HepG2 (cell line): ENCODE measurements around the gene NT5DC2. TPM values are rescaled to one million over a fixed set of nuclear protein-coding genes. Genes with fewer than 3 reads are reported as not detected.
A peak's percentile ranks its signal among the peaks of the same experiment; 100 is the strongest.

Source experiments
- ELF3 ChIP-seq: IDR thresholded peaks from 2 replicates; pipeline ENCODE4 v1.6.1; 2016; ENCODE audit warnings: missing genetic modification reagents, missing compliant biosample characterization
- FOSL2 ChIP-seq: sonication (generic); formaldehyde crosslinking; IDR thresholded peaks from 2 replicates; pipeline ENCODE4 v1.4.0; 2020; ENCODE audit warnings: missing genetic modification reagents
- JDP2 ChIP-seq: sonication (generic); formaldehyde crosslinking; IDR thresholded peaks from 2 replicates; pipeline ENCODE4 v1.8.1; 2022; ENCODE audit warnings: missing genetic modification reagents, borderline replicate concordance
- MAX ChIP-seq: IDR thresholded peaks from 2 replicates; pipeline ENCODE4 v1.6.1; 2012; ENCODE audit warnings: inconsistent platforms
- NFE2L2 ChIP-seq: fragments of 150-350 bp; IDR thresholded peaks from 2 replicates; pipeline ENCODE4 v1.6.1; 2014; ENCODE audit warnings: low read length
- POLR2AphosphoS2 ChIP-seq: IDR thresholded peaks from 2 replicates; pipeline ENCODE4 v1.6.1; 2011; ENCODE audit warnings: low read depth, low read length, improper control_type of control experiment
- PPARG ChIP-seq: conservative IDR thresholded peaks from 2 replicates; pipeline ENCODE4 v1.6.1; 2016; ENCODE audit warnings: missing biosample characterization, missing genetic modification reagents
- RARA ChIP-seq: IDR thresholded peaks from 2 replicates; pipeline ENCODE4 v1.6.1; 2016; ENCODE audit warnings: missing genetic modification reagents, missing compliant biosample characterization
- SOX5 ChIP-seq: IDR thresholded peaks from 2 replicates; pipeline ENCODE4 v1.6.1; 2016; ENCODE audit warnings: borderline replicate concordance
- ZMYM4 ChIP-seq: sonication (generic); formaldehyde crosslinking; IDR thresholded peaks from 2 replicates; pipeline ENCODE4 v1.8.1; 2023; ENCODE audit warnings: mild to moderate bottlenecking, missing genetic modification reagents
- ZNF383 ChIP-seq: sonication (generic); formaldehyde crosslinking; IDR thresholded peaks from 2 replicates; pipeline ENCODE4 v1.4.0; 2020; ENCODE audit warnings: missing genetic modification reagents, mild to moderate bottlenecking, borderline replicate concordance
- ZNF703 ChIP-seq: sonication (generic); formaldehyde crosslinking; IDR thresholded peaks from 2 replicates; pipeline ENCODE4 v1.5.1; 2020; ENCODE audit warnings: missing genetic modification reagents, mild to moderate bottlenecking, moderate library complexity, borderline replicate concordance
- polyA plus RNA-seq, 8 experiments: library from polyadenylated mRNA; depleted of rRNA in 3 of 8; stranded (reverse) in 7 of 8; unstranded in 1 of 8; fragments of >200 nt; fragmentation: Illumina TruSeq in 4 of 8; extraction: Trizol in 4 of 8; gene quantifications; 2 replicates each; pipeline versions ENCODE4 v1.2.1 to v1.2.3, GENCODE V29; 2011 to 2016; ENCODE audit warnings: low read depth in 4 of 8, missing spikeins in 1 of 8, mixed read lengths in 1 of 8; ENCODE audit not compliant: insufficient read depth in 1 of 8
- total RNA-seq, 5 experiments: library from RNA; depleted of rRNA; stranded (reverse); fragments of >200 nt; fragmentation: Illumina TruSeq; extraction: Trizol; gene quantifications; 2 replicates each; pipeline ENCODE4 v1.2.3, GENCODE V29; 2016; ENCODE audit warnings: low read depth in 1 of 5
- TF ChIP-seq, protein P1 (sequence below): sonication (generic); formaldehyde crosslinking; IDR thresholded peaks from 2 replicates; pipeline ENCODE4 v1.9.0; 2022; ENCODE audit warnings: low read depth, missing genetic modification reagents
- TF ChIP-seq, protein P2 (sequence below): sonication (generic); formaldehyde crosslinking; IDR thresholded peaks from 2 replicates; pipeline ENCODE4 v1.8.0; 2022; ENCODE audit warnings: mild to moderate bottlenecking, missing genetic modification reagents; ENCODE audit not compliant: insufficient replicate concordance
- TF ChIP-seq, protein P3 (sequence below): sonication (generic); formaldehyde crosslinking; IDR thresholded peaks from 2 replicates; pipeline ENCODE4 v1.5.1; 2020; ENCODE audit warnings: mild to moderate bottlenecking, missing genetic modification reagents
- TF ChIP-seq, protein P4 (sequence below): sonication (generic); formaldehyde crosslinking; IDR thresholded peaks from 2 replicates; pipeline ENCODE4 v1.8.0; 2022; ENCODE audit warnings: missing genetic modification reagents, mild to moderate bottlenecking, moderate library complexity, borderline replicate concordance
- TF ChIP-seq, protein P5 (sequence below): IDR thresholded peaks from 2 replicates; pipeline ENCODE4 v1.6.1; 2016

Gene NT5DC2
- total and polyA plus RNA-seq, 2 of the 13 experiments (the other 11 are each of a cell fraction or from before 2014, with no cell fraction given), result 131 to 240 TPM

DNA sequence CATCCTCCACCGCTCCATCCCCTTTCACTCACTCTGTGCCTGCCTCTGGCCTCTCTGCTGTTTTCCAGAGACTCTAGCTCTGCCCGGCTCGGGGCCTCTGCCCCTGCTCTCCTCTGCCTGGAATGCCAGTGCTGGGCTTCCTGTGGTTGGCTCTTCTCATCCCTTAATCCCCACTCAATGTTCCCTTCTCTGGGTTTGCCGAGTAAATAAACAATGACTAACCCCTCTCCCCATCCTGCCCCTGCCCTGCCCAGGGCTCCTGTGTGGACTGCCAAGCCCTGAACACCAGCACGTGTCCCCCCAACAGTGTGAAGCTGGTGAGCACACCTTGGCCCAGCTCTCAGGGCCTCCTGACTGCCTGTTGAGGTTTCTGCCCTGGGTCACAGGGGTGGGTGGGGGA lies 26.3 kb downstream of the NT5DC2 start (continued):
- TF ChIP-seq MAX, result peak; percentile 58; the same call in 1 of the 2 replicates
- TF ChIP-seq, protein P1, sequence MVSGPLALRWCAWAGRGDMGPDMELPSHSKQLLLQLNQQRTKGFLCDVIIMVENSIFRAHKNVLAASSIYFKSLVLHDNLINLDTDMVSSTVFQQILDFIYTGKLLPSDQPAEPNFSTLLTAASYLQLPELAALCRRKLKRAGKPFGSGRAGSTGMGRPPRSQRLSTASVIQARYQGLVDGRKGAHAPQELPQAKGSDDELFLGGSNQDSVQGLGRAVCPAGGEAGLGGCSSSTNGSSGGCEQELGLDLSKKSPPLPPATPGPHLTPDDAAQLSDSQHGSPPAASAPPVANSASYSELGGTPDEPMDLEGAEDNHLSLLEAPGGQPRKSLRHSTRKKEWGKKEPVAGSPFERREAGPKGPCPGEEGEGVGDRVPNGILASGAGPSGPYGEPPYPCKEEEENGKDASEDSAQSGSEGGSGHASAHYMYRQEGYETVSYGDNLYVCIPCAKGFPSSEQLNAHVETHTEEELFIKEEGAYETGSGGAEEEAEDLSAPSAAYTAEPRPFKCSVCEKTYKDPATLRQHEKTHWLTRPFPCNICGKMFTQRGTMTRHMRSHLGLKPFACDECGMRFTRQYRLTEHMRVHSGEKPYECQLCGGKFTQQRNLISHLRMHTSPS, result peak; percentile 56; the same call in 1 of the 2 replicates
- TF ChIP-seq, protein P2, sequence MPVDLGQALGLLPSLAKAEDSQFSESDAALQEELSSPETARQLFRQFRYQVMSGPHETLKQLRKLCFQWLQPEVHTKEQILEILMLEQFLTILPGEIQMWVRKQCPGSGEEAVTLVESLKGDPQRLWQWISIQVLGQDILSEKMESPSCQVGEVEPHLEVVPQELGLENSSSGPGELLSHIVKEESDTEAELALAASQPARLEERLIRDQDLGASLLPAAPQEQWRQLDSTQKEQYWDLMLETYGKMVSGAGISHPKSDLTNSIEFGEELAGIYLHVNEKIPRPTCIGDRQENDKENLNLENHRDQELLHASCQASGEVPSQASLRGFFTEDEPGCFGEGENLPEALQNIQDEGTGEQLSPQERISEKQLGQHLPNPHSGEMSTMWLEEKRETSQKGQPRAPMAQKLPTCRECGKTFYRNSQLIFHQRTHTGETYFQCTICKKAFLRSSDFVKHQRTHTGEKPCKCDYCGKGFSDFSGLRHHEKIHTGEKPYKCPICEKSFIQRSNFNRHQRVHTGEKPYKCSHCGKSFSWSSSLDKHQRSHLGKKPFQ, result peak; percentile 98
- TF ChIP-seq NFE2L2, result no peak
- TF ChIP-seq, protein P3, sequence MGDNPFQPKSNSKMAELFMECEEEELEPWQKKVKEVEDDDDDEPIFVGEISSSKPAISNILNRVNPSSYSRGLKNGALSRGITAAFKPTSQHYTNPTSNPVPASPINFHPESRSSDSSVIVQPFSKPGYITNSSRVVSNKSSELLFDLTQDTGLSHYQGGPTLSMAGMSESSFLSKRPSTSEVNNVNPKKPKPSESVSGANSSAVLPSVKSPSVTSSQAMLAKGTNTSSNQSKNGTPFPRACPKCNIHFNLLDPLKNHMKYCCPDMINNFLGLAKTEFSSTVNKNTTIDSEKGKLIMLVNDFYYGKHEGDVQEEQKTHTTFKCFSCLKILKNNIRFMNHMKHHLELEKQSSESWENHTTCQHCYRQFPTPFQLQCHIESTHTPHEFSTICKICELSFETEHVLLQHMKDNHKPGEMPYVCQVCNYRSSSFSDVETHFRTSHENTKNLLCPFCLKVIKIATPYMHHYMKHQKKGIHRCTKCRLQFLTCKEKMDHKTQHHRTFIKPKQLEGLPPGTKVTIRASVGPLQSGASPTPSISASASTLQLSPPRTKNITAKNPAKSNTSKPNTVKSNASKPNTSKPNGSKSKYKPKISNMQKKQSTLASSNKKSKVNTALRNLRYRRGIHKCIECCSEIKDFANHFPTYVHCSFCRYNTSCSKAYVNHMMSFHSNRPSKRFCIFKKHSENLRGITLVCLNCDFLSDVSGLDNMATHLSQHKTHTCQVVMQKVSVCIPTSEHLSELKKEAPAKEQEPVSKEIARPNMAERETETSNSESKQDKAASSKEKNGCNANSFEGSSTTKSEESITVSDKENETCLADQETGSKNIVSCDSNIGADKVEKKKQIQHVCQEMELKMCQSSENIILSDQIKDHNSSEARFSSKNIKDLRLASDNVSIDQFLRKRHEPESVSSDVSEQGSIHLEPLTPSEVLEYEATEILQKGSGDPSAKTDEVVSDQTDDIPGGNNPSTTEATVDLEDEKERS (CRISPR knock-in tag), result no peak
- TF ChIP-seq, protein P4, sequence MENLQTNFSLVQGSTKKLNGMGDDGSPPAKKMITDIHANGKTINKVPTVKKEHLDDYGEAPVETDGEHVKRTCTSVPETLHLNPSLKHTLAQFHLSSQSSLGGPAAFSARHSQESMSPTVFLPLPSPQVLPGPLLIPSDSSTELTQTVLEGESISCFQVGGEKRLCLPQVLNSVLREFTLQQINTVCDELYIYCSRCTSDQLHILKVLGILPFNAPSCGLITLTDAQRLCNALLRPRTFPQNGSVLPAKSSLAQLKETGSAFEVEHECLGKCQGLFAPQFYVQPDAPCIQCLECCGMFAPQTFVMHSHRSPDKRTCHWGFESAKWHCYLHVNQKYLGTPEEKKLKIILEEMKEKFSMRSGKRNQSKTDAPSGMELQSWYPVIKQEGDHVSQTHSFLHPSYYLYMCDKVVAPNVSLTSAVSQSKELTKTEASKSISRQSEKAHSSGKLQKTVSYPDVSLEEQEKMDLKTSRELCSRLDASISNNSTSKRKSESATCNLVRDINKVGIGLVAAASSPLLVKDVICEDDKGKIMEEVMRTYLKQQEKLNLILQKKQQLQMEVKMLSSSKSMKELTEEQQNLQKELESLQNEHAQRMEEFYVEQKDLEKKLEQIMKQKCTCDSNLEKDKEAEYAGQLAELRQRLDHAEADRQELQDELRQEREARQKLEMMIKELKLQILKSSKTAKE, result no peak
- no peak for TF ChIP-seq ZMYM4 (CRISPR knock-in tag)
- TF ChIP-seq, protein P5, sequence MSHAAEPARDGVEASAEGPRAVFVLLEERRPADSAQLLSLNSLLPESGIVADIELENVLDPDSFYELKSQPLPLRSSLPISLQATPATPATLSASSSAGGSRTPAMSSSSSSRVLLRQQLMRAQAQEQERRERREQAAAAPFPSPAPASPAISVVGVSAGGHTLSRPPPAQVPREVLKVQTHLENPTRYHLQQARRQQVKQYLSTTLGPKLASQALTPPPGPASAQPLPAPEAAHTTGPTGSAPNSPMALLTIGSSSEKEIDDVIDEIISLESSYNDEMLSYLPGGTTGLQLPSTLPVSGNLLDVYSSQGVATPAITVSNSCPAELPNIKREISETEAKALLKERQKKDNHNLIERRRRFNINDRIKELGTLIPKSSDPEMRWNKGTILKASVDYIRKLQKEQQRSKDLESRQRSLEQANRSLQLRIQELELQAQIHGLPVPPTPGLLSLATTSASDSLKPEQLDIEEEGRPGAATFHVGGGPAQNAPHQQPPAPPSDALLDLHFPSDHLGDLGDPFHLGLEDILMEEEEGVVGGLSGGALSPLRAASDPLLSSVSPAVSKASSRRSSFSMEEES (CRISPR knock-in tag), result peak; percentile 40; the same call in 1 of the 2 replicates
- TF ChIP-seq ELF3 (CRISPR knock-in tag), result 0 out of 2 replicates have a peak, but pooled peaks have one; percentile 20
- peak; percentile 39; the same call in 1 of the 2 replicates for TF ChIP-seq SOX5 (CRISPR knock-in tag)
- TF ChIP-seq RARA (CRISPR knock-in tag), result peak; percentile 27; the same call in 1 of the 2 replicates
- TF ChIP-seq FOSL2 (CRISPR knock-in tag), result peak; percentile 77
- TF ChIP-seq POLR2AphosphoS2, result no peak
- TF ChIP-seq ZNF383, result no peak
- no peak for TF ChIP-seq PPARG
- TF ChIP-seq ZNF703 (CRISPR knock-in tag), result no peak
- TF ChIP-seq JDP2 (CRISPR knock-in tag), result no peak
